Measurements from ENCODE around the gene NR4A3.
A peak's percentile ranks its signal among the peaks of the same experiment; 100 is the strongest.
"Not testable (repeated sequence)": the region's sequence is repeated elsewhere in the genome, so short reads cannot be mapped to it uniquely, and the experiment has no call there.

Gene NR4A3

DNA sequence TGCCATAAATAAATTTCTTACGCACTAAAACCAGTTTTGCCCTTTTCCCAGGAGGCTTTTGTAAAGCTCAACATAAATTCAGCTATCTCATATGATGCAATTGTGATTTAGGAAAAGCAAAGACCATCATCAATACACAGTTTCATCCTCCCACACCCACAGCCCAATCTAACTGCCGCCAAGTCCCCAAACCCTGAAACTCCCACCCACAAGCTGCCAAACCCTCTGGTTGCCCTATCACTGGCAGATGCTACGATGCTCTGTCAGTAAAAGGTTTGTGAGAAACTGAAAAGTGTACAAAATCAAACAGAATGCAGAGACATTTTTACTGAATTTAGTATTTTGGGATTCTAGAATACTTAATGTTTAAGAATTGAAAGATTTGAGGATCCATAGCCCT, 42.8 kb upstream of the NR4A3 start:
- no peak for TF ChIP-seq EZH2phosphoT487 (IDR thresholded peaks at IDR 0.05; ENCODE audit: borderline replicate concordance)
- TF ChIP-seq, protein P1, sequence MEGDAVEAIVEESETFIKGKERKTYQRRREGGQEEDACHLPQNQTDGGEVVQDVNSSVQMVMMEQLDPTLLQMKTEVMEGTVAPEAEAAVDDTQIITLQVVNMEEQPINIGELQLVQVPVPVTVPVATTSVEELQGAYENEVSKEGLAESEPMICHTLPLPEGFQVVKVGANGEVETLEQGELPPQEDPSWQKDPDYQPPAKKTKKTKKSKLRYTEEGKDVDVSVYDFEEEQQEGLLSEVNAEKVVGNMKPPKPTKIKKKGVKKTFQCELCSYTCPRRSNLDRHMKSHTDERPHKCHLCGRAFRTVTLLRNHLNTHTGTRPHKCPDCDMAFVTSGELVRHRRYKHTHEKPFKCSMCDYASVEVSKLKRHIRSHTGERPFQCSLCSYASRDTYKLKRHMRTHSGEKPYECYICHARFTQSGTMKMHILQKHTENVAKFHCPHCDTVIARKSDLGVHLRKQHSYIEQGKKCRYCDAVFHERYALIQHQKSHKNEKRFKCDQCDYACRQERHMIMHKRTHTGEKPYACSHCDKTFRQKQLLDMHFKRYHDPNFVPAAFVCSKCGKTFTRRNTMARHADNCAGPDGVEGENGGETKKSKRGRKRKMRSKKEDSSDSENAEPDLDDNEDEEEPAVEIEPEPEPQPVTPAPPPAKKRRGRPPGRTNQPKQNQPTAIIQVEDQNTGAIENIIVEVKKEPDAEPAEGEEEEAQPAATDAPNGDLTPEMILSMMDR (conservative IDR thresholded peaks at IDR 0.05; ENCODE audit: low read length): no peak
- Histone ChIP-seq H3K36me3 (ENCODE audit: insufficient read depth, low read length) (no peaks in the 10 kb centered on the region), H3F3A (ENCODE audit: low read depth) (no peaks in the 10 kb centered on the region), H3K4me3 (ENCODE audit: low read length, poor library complexity, severe bottlenecking) (no peak overlapping the region), H3K27me3 (ENCODE audit: insufficient read depth, low read length, poor library complexity, severe bottlenecking) (no peaks in the 10 kb centered on the region), H4K20me1 (ENCODE audit: insufficient read depth, low read length, poor library complexity, severe bottlenecking) (no peaks in the 10 kb centered on the region), H3K4me2 (ENCODE audit: low read depth, low read length, poor library complexity, severe bottlenecking) (no peak overlapping the region), H2AFZ (ENCODE audit: low read length) (no peak overlapping the region), H3K9ac (ENCODE audit: low read depth, low read length, poor library complexity, severe bottlenecking) (no peak overlapping the region), H3K4me1 (ENCODE audit: insufficient read depth, low read length, poor library complexity, severe bottlenecking) (no peaks in the 10 kb centered on the region), H3K79me2 (ENCODE audit: insufficient read depth, low read length) (no peaks in the 10 kb centered on the region), H3K9me3 (ENCODE audit: insufficient read depth, low read depth, low read length) (no peaks in the 10 kb centered on the region), H3K9me2 (replicated peaks; ENCODE audit: low read depth, low read length) (no peaks in the 10 kb centered on the region)

DNA sequence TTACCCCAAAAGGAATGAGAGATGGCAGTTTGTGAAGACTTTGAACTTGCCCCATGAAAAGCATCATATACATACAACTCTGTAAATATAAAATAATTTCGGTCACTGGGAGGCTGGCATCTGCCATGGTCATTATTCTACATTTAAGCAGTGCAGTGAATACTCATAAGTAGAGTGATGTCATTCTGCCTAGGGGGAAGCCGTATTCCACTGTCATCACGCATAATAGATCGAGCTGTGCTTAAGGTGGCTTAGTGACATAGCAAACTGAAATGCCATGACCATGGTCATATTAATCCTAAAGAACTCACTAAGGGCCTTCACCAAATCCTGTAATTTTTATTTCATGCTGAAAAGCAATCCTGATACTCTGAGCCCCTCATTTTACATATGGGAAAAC, 42.4 kb upstream of the NR4A3 start:
- Histone ChIP-seq H2AFZ (ENCODE audit: low read length) (no peak overlapping the region), H3K4me1 (ENCODE audit: insufficient read depth, low read length, poor library complexity, severe bottlenecking) (no peaks in the 10 kb centered on the region), H3K36me3 (ENCODE audit: insufficient read depth, low read length) (no peaks in the 10 kb centered on the region), H3K4me3 (ENCODE audit: low read length, poor library complexity, severe bottlenecking) (no peak overlapping the region), H3F3A (ENCODE audit: low read depth) (no peaks in the 10 kb centered on the region), H3K4me2 (ENCODE audit: low read depth, low read length, poor library complexity, severe bottlenecking) (no peak overlapping the region), H3K27me3 (ENCODE audit: insufficient read depth, low read length, poor library complexity, severe bottlenecking) (no peaks in the 10 kb centered on the region), H3K79me2 (ENCODE audit: insufficient read depth, low read length) (no peaks in the 10 kb centered on the region), H3K9ac (ENCODE audit: low read depth, low read length, poor library complexity, severe bottlenecking) (no peak overlapping the region), H3K9me2 (replicated peaks; ENCODE audit: low read depth, low read length) (no peaks in the 10 kb centered on the region), H3K9me3 (ENCODE audit: insufficient read depth, low read depth, low read length) (no peaks in the 10 kb centered on the region), H4K20me1 (ENCODE audit: insufficient read depth, low read length, poor library complexity, severe bottlenecking) (no peaks in the 10 kb centered on the region)
- TF ChIP-seq EZH2phosphoT487 (IDR thresholded peaks at IDR 0.05; ENCODE audit: borderline replicate concordance): no peak
- TF ChIP-seq, protein P1 (conservative IDR thresholded peaks at IDR 0.05; ENCODE audit: low read length): no peak

DNA sequence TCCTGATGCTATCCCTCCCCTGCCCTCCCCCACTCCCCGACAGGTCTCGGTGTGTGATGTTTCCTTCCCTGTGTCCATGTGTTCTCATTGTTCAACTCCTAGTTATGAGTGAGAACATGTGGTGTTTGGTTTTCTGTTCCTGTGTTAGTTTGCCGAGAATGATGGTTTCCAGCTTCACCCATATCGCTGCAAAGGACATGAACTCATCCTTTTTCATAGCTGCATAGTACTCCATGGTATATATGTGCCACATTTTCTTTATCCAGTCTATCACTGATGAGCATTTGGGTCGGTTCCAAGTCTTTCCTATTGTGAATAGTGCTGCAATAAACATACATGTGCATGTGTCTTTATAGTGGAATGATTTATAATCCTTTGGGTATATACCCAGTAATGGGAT, 39.3 kb upstream of the NR4A3 start:
- H3K4me2 ChIP-seq (ENCODE audit: low read depth, low read length, poor library complexity, severe bottlenecking); H2AFZ ChIP-seq (ENCODE audit: low read length); H3K9me2 ChIP-seq (replicated peaks; ENCODE audit: low read depth, low read length); H3K9ac ChIP-seq (ENCODE audit: low read depth, low read length, poor library complexity, severe bottlenecking); H3K4me3 ChIP-seq (ENCODE audit: low read length, poor library complexity, severe bottlenecking); H3K27me3 ChIP-seq (ENCODE audit: insufficient read depth, low read length, poor library complexity, severe bottlenecking); H3F3A ChIP-seq (ENCODE audit: low read depth); H3K4me1 ChIP-seq (ENCODE audit: insufficient read depth, low read length, poor library complexity, severe bottlenecking); H3K36me3 ChIP-seq (ENCODE audit: insufficient read depth, low read length); H3K79me2 ChIP-seq (ENCODE audit: insufficient read depth, low read length); H3K9me3 ChIP-seq (ENCODE audit: insufficient read depth, low read depth, low read length); H4K20me1 ChIP-seq (ENCODE audit: insufficient read depth, low read length, poor library complexity, severe bottlenecking): not testable (repeated sequence)

DNA sequence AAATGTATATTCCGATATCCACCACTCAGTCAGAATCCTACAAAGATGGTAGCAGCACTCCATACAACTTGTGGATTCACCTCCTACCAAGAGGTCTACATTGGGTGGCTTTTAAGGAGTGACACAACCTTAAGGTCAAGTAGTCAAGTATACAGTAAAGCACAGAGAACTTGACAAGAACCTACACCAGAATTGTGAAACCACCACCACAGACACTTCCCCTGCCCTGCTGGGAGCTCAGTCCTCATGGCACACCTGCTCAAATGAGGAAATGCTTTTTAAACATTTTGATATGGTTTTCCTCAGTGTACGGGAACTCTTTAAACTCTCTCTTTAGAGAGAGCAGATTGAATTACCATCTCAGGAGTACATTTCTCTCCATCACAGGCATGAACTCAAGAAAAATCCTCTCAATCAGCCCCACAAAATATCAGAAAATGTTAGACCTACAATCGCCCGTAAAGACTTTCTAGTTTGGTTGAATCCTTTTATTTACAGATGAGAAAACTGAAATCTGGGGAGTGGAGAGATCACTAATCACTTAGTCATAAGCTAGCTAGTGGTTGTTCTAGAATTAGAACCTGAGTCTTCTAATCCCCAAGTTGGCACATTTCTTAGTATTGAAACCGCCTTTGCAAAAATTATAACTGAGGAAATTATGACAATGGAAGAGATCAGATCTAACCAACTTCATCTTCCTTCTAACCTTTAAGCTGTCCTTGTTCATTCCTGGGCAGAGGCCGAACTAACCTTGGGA, 38.5 kb upstream of the NR4A3 start:
- Histone ChIP-seq H3K79me2 (ENCODE audit: insufficient read depth, low read length) (no peaks in the 10 kb centered on the region), H3K4me2 (ENCODE audit: low read depth, low read length, poor library complexity, severe bottlenecking) (no peak overlapping the region), H3K9me2 (replicated peaks; ENCODE audit: low read depth, low read length) (no peaks in the 10 kb centered on the region), H2AFZ (ENCODE audit: low read length) (0 out of 2 replicates have a peak overlapping the region, but pooled peaks have one; percentile 19), H3K36me3 (ENCODE audit: insufficient read depth, low read length) (no peaks in the 10 kb centered on the region), H4K20me1 (ENCODE audit: insufficient read depth, low read length, poor library complexity, severe bottlenecking) (no peaks in the 10 kb centered on the region), H3K4me1 (ENCODE audit: insufficient read depth, low read length, poor library complexity, severe bottlenecking) (no peaks in the 10 kb centered on the region), H3K9me3 (ENCODE audit: insufficient read depth, low read depth, low read length) (no peaks in the 10 kb centered on the region), H3K4me3 (ENCODE audit: low read length, poor library complexity, severe bottlenecking) (no peak overlapping the region), H3K9ac (ENCODE audit: low read depth, low read length, poor library complexity, severe bottlenecking) (no peak overlapping the region), H3F3A (ENCODE audit: low read depth) (no peaks in the 10 kb centered on the region), H3K27me3 (ENCODE audit: insufficient read depth, low read length, poor library complexity, severe bottlenecking) (no peaks in the 10 kb centered on the region)
- no peak for TF ChIP-seq EZH2phosphoT487 (IDR thresholded peaks at IDR 0.05; ENCODE audit: borderline replicate concordance)
- TF ChIP-seq, protein P1 (conservative IDR thresholded peaks at IDR 0.05; ENCODE audit: low read length): no peak

Measured in Loucy (cell line).